Measurements from ENCODE around the gene ING2.

ING2 gene

DNA sequence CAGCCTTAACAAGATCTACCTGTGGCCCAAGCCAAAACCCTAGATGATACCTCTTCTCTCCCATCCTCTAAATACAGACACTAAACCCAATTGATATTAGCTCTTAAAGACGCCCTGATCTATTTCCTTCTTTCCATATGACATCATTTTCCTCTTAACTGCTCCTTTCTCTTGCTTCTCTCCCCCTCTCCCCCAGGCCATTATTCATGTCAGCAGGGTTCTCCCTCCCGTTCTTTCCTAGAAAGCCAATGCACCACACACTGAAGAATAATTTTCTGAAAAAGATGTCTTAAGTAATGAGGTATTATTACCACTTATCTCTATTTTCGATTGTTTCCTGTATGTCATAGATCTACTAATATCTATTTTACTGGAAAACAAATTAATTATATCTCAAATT is 9.7 kb upstream of the ING2 start:
- POLR2A ChIA-PET = interaction anchor here (1.6 kb wide), 1 partner anchor 9 kb away, joined by 6 read pairs; the partner anchor contains the start of gene ING2
- DNase-seq (ENCODE audit: extremely low spot score) = no peak
- CTCF ChIA-PET = interaction anchor here (0.7 to 0.9 kb wide), 2 partner anchors 17 to 89 kb away, joined by 3 to 7 read pairs; no protein-coding TSS in a partner anchor

GRCh38 chr4:183499389-183499788 is 5.5 kb upstream of the ING2 start:
- no peak for DNase-seq (ENCODE audit: extremely low spot score)
- ChIA-PET CTCF (interaction anchor here (1.5 kb wide), 1 partner anchor 26 kb away, joined by 4 read pairs; no protein-coding TSS in a partner anchor), POLR2A (no interaction called here)
- TF ChIP-seq NFRKB (IDR thresholded peaks at IDR 0.05) = no peak
- TF ChIP-seq BHLHE40 (IDR thresholded peaks at IDR 0.05; ENCODE audit: borderline replicate concordance) = no peak
- no peak for TF ChIP-seq ARNT (IDR thresholded peaks at IDR 0.05)
- no peak for TF ChIP-seq FOXM1 (IDR thresholded peaks at IDR 0.05; ENCODE audit: borderline replicate concordance)
- no peak for TF ChIP-seq ZNF384 (IDR thresholded peaks at IDR 0.05)
- TF ChIP-seq FOXK2 (IDR thresholded peaks at IDR 0.05) = no peak
- no peak for TF ChIP-seq CTBP1 (IDR thresholded peaks at IDR 0.05; ENCODE audit: borderline replicate concordance)
- TF ChIP-seq SUZ12 (IDR thresholded peaks at IDR 0.05) = no peak

More for the DNA sequence above, 9.7 kb upstream of the ING2 start:
- TF ChIP-seq TARDBP (IDR thresholded peaks at IDR 0.05) (no peak), L3MBTL2 (conservative IDR thresholded peaks at IDR 0.05) (no peak)

GRCh38 chr4:183499801-183500200 is 5.1 kb upstream of the ING2 start:
- no peak for TF ChIP-seq FOXM1 (IDR thresholded peaks at IDR 0.05; ENCODE audit: borderline replicate concordance)
- TF ChIP-seq NFRKB (IDR thresholded peaks at IDR 0.05) = no peak
- TF ChIP-seq L3MBTL2 (conservative IDR thresholded peaks at IDR 0.05) = no peak
- ChIA-PET POLR2A (no interaction called here), CTCF (no interaction called here)
- DNase-seq (ENCODE audit: extremely low spot score) = no peak

DNA sequence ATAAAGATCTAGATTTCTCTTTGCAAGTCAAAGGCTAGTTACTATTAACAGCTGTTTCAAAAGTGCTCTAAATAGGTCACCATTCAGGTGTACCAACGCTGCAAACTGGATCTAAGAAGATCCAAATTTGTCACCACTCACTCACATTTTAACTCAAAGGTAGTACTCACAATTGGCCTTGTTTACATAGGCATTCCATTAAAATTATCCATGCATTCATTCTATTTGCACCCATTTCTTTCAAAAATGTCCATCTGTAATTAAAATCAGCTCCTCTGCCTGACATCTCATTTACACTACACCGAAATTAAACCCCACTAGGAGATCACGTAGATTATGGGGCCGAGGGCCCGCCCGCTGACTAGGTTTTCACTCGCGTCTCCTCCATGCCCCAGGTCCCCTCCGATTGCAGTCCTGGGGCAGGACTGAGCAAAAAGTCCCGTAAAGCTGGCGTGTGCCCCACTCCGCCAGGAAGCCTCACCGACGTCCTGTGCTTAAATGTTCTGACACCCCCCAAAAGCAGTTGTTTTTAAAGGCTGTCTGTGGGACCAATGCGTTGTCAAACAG is 1.3 kb upstream of the ING2 start:
- ChIA-PET POLR2A (interaction anchor here (1.2 to 1.9 kb wide), 11 partner anchors 8 to 145 kb away, joined by 3 to 10 read pairs (median 5); no protein-coding TSS in a partner anchor), CTCF (no interaction called here)
- TF ChIP-seq FOXK2 (IDR thresholded peaks at IDR 0.05) (no peak), CTBP1 (IDR thresholded peaks at IDR 0.05; ENCODE audit: borderline replicate concordance) (no peak), SUZ12 (IDR thresholded peaks at IDR 0.05) (no peak), FOXM1 (IDR thresholded peaks at IDR 0.05; ENCODE audit: borderline replicate concordance) (no peak)
- DNase-seq (ENCODE audit: extremely low spot score) = no peak

- CTCF ChIA-PET = no interaction called here
- DNase-seq (ENCODE audit: extremely low spot score) = peak; percentile 78
- TF ChIP-seq BHLHE40 (IDR thresholded peaks at IDR 0.05; ENCODE audit: borderline replicate concordance) (no peak), HDGF (IDR thresholded peaks at IDR 0.05; ENCODE audit: borderline replicate concordance) (peak; percentile 81; the same call in 1 of the 2 replicates), SUZ12 (IDR thresholded peaks at IDR 0.05) (no peak), L3MBTL2 (conservative IDR thresholded peaks at IDR 0.05) (peak; percentile 62), LEF1 (IDR thresholded peaks at IDR 0.05; ENCODE audit: borderline replicate concordance) (0 out of 2 replicates have a peak, but pooled peaks have one; percentile 36), TARDBP (IDR thresholded peaks at IDR 0.05) (no peak), CTBP1 (IDR thresholded peaks at IDR 0.05; ENCODE audit: borderline replicate concordance) (no peak), ELF4 (IDR thresholded peaks at IDR 0.05) (no peak), ARNT (IDR thresholded peaks at IDR 0.05) (peak; percentile 40; the same call in 1 of the 2 replicates)
- POLR2A ChIA-PET = interaction anchor here (1.2 to 1.9 kb wide), 12 partner anchors 9 to 144 kb away, joined by 3 to 10 read pairs (median 4); no protein-coding TSS in a partner anchor
Observed at GRCh38 chr4:183504064-183504929, 561 bp upstream of the ING2 start.

DNA sequence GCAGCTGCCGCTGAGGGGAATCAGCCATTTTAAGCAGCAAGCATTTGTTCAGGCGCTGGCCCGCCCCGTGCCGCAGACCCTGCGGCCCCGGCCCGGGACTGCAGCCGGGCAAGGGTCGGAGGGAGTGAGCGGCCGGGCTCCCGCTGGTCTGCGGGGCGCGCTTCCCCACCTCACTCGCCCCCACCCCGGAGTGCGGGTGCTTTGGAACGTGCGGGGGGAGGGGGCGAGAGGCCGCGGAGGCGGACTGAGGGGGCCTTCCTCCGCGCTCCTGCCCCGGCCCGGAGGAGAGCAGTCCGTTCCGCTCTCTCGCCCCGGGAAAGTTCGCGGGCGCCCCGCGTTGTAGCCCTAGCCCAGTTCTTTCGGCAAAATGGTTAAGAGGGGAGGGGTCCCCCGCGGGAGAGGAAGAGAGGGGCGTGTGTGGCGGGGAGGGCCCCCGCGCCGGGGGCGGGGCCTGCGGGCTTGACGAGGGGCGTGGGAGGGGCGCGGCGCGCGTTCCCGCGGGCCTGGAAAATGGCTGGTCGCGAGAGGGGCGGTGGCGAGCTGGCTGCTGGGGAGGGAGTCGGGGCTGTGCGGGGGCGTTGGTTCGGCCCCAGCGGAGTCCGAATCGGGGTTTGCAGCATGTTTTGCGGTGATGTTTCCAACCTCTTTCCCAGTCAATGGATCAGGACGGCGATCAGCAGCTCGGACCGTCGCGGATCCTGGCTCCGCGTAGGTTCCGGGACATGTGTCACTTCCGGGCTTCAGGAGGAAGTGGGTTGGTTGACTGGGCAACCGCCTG is 942 bp downstream of the ING2 start:
- peak; percentile 71 for DNase-seq (ENCODE audit: extremely low spot score)
- ChIA-PET POLR2A (interaction anchor here (0.6 to 1.7 kb wide), 9 partner anchors 15 to 154 kb away, joined by 3 to 8 read pairs (median 3); partner anchors contain the start of genes RWDD4 and TRAPPC11), CTCF (interaction anchor here (0.5 kb wide), 1 partner anchor 28 kb away, joined by 3 read pairs; no protein-coding TSS in a partner anchor)
- TF ChIP-seq ZNF384 (IDR thresholded peaks at IDR 0.05) (no peak), FOXK2 (IDR thresholded peaks at IDR 0.05) (no peak), FOXA1 (IDR thresholded peaks at IDR 0.05) (no peak), BHLHE40 (IDR thresholded peaks at IDR 0.05; ENCODE audit: borderline replicate concordance) (no peak), PKNOX1 (IDR thresholded peaks at IDR 0.05) (no peak), LEF1 (IDR thresholded peaks at IDR 0.05; ENCODE audit: borderline replicate concordance) (no peak), ARNT (IDR thresholded peaks at IDR 0.05) (no peak), SP1 (IDR thresholded peaks at IDR 0.05) (no peak), CTBP1 (IDR thresholded peaks at IDR 0.05; ENCODE audit: borderline replicate concordance) (no peak)

GRCh38 chr4:183506389-183506735 is 1.5 kb downstream of the ING2 start:
- TF ChIP-seq L3MBTL2 (conservative IDR thresholded peaks at IDR 0.05) (no peak), SUZ12 (IDR thresholded peaks at IDR 0.05) (no peak), HDGF (IDR thresholded peaks at IDR 0.05; ENCODE audit: borderline replicate concordance) (no peak), FOXA1 (IDR thresholded peaks at IDR 0.05) (no peak), LEF1 (IDR thresholded peaks at IDR 0.05; ENCODE audit: borderline replicate concordance) (no peak), ELF4 (IDR thresholded peaks at IDR 0.05) (no peak), FOXK2 (IDR thresholded peaks at IDR 0.05) (no peak), SP1 (IDR thresholded peaks at IDR 0.05) (no peak), BHLHE40 (IDR thresholded peaks at IDR 0.05; ENCODE audit: borderline replicate concordance) (no peak), ZNF384 (IDR thresholded peaks at IDR 0.05) (no peak), NFRKB (IDR thresholded peaks at IDR 0.05) (no peak), TARDBP (IDR thresholded peaks at IDR 0.05) (no peak), PKNOX1 (IDR thresholded peaks at IDR 0.05) (no peak), ARNT (IDR thresholded peaks at IDR 0.05) (no peak), CTBP1 (IDR thresholded peaks at IDR 0.05; ENCODE audit: borderline replicate concordance) (no peak), FOXM1 (IDR thresholded peaks at IDR 0.05; ENCODE audit: borderline replicate concordance) (no peak)
- DNase-seq (ENCODE audit: extremely low spot score) = no peak
- ChIA-PET CTCF (no interaction called here), POLR2A (interaction anchor here (1.0 to 1.7 kb wide), 5 partner anchors 14 to 153 kb away, joined by 3 to 8 read pairs (median 3); partner anchors contain the start of genes RWDD4 and TRAPPC11)

Measured in HEK293T (cell line).